ENCODE data around the gene HSP90AB1. TPM values are rescaled to one million over a fixed set of nuclear protein-coding genes. Genes with fewer than 3 reads are reported as not detected.

The HSP90AB1 gene
- total RNA-seq, 4 donors from 2014 or later = 336 to 897 (median 564) TPM

- intact Hi-C loops (cut with DNase I; ENCODE audit: low total_unique reads) = no loop called here
- Histone ChIP-seq H3K9me3 (no peaks in the 10 kb centered on the region), H3K4me1 (peaks cover 0 to 15% of the 10 kb centered on the region in 2 donors), H3K27ac (peak overlapping the region; percentile 89 to 91), H3K4me3 (peak overlapping the region; percentile 38 to 51), H3K27me3 (no peaks in the 10 kb centered on the region), H3K36me3 (no peaks in the 10 kb centered on the region)
- no peak for TF ChIP-seq CTCF (IDR thresholded peaks at IDR 0.05)
- TF ChIP-seq POLR2A (IDR thresholded peaks at IDR 0.05) = no peak
- DNase-seq = no peak
Measured at GRCh38 chr6:44219815-44220784, 26.8 kb upstream of the HSP90AB1 start.

- Histone ChIP-seq H3K27me3 (no peaks in the 10 kb centered on the region), H3K4me3 (no peak overlapping the region), H3K9me3 (no peaks in the 10 kb centered on the region), H3K36me3 (no peaks in the 10 kb centered on the region), H3K27ac (peak overlapping the region; percentile 89 to 91), H3K4me1 (peaks cover 0 to 15% of the 10 kb centered on the region in 2 donors)
- intact Hi-C loops (cut with DNase I; ENCODE audit: low total_unique reads) = no loop called here
- TF ChIP-seq CTCF (IDR thresholded peaks at IDR 0.05) (no peak), POLR2A (IDR thresholded peaks at IDR 0.05) (no peak)
- DNase-seq = no peak
Measured at GRCh38 chr6:44220913-44221290, 26.0 kb upstream of the HSP90AB1 start.

- Histone ChIP-seq H3K9me3 (no peaks in the 10 kb centered on the region), H3K36me3 (no peaks in the 10 kb centered on the region), H3K27ac (peak overlapping the region; percentile 89 to 91), H3K27me3 (no peaks in the 10 kb centered on the region), H3K4me1 (peaks cover 0 to 20% of the 10 kb centered on the region in 2 donors), H3K4me3 (peak overlapping the region in 1 of 2 donors; percentile 5)
- DNase-seq = peak; percentile 85 to 90
- TF ChIP-seq POLR2A (IDR thresholded peaks at IDR 0.05) = no peak
- TF ChIP-seq CTCF (IDR thresholded peaks at IDR 0.05) = peak; percentile 63 to 86 (median 82)
- intact Hi-C loops (cut with DNase I; ENCODE audit: low total_unique reads) = no loop called here
Measured at GRCh38 chr6:44221291-44221960, 25.5 kb upstream of the HSP90AB1 start.

- intact Hi-C loops (cut with DNase I; ENCODE audit: low total_unique reads) = no loop called here
- no peak for DNase-seq
- Histone ChIP-seq H3K9me3 (no peaks in the 10 kb centered on the region), H3K4me3 (peak overlapping the region in 1 of 2 donors; percentile 5), H3K4me1 (peaks cover 0 to 25% of the 10 kb centered on the region in 2 donors), H3K27me3 (no peaks in the 10 kb centered on the region), H3K36me3 (no peaks in the 10 kb centered on the region), H3K27ac (peak overlapping the region; percentile 89 to 91)
- TF ChIP-seq CTCF (IDR thresholded peaks at IDR 0.05) (no peak), POLR2A (IDR thresholded peaks at IDR 0.05) (no peak)
Measured at GRCh38 chr6:44221961-44222335, 25.0 kb upstream of the HSP90AB1 start.
